Thyroid gland (tissue), 4 donors: Measurements from ENCODE around the gene GALNT10.

Source experiments
- CTCF ChIP-seq, 6 experiments: fragments of 200-600 bp in 3 of 6; fragments of 450-650 bp in 3 of 6; sonication (generic) in 3 of 6; IDR thresholded peaks; one replicate each; pipeline ENCODE4 v1.5.1; 2016 to 2019; ENCODE audit warnings: antibody characterized with exemption in 6 of 6, mild to moderate bottlenecking in 2 of 6, inconsistent platforms in 1 of 6, moderate library complexity in 1 of 6
- POLR2A ChIP-seq, 2 donors: fragments of 450-650 bp; IDR thresholded peaks; one replicate each; pipeline ENCODE4 v1.6.1; 2017; ENCODE audit warnings: antibody characterized with exemption in 2 of 2, mild to moderate bottlenecking in 2 of 2, moderate library complexity in 1 of 2

- TF ChIP-seq POLR2A (IDR thresholded peaks at IDR 0.05) (no peak), CTCF (IDR thresholded peaks at IDR 0.05) (no peak)
These were observed 231.8 kb downstream of the GALNT10 start for GRCh38 chr5:154422298-154422697.
